Activated T-cell treated with anti-CD3 and anti-CD28 coated beads for 1 hour (primary cell): ENCODE results near the gene SAV1.
"Not testable (repeated sequence)": the region's sequence is repeated elsewhere in the genome, so short reads cannot be mapped to it uniquely, and the experiment has no call there.

Experiments used
- DNase-seq: peaks from one replicate; pipeline ENCODE4 v3.0.0-alpha.2; 2020; ENCODE audit warnings: low read depth

Gene SAV1

GRCh38 chr14:50667996-50668825 is at the start of gene SAV1:
SAV1 (minus strand) TSS chr14:50668306; CDS start chr14:50667967, 339 bp downstream.
- DNase-seq, result peak; percentile 27

DNA sequence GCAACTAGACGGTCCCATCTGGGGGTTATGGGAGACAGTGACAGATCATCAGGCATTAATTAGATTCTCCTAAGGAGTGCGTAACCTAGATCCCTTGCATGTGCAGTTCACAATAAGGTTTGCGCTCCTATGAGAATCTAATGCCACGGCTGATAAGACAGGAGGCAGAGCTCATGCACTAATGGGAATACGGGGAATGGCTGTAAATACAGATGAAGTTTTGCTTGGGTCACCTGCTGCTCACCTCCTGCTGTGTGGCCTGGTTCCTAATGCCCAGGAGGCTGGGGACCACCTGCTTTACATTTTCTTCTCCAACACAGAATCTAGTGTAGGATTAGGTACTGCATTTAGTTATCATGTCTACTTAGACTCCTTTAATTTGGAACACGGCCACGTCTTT is 49.7 kb upstream of the SAV1 start:
- DNase-seq, result no peak

DNA sequence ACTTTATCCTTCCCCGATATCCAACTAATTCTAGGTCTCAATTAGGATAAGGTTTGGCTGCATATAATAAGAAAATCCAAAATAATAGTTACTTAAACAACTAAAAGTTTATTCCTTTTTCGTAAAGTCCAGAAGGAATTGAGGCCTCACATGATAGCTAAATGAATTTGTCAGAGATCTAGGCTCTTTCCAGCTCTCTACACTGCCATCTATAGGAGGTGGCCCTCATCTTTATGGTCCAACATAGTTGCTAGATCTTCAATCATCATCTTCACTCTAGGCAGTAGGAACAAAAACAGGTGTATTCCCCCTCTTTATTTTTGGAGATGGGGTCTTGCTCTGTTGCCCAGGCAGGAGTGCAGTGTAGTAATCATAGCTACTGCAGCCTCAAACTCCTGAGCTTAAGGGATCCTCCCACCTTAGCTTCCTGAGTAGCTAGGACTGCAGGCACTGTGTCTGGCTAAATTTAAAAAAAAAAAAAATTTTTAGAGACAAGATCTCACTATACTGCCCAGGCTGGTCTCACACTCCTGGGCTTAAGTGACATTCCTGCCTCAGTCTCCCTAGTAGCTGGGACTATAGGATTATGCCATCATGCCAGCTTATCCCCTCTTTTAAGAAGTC is 46.5 kb upstream of the SAV1 start:
- no peak for DNase-seq

DNA sequence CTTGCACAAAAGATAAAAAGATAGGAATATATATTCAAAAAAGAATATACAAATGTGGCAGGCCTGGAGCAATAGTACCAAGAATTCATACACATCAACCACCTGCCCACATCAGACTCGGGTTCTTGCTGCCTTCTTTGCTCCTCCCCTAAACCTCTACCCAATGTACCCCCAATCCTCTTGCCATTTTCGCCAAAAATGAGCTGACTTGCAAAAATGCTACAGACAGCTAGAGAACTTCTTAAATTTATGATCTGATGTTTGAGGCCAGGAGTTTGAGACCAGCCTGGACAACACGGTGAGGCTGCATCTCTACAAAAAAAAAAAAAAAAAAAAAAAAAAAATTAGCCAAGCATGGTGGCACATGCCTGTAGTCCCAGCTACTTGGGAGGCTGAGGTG is 42.9 kb upstream of the SAV1 start:
- no peak for DNase-seq

- DNase-seq, result no peak
Measured at GRCh38 chr14:50705026-50705593, 37.0 kb upstream of the SAV1 start.

- no peak for DNase-seq
Measured at GRCh38 chr14:50704454-50705010, 36.4 kb upstream of the SAV1 start.

DNA sequence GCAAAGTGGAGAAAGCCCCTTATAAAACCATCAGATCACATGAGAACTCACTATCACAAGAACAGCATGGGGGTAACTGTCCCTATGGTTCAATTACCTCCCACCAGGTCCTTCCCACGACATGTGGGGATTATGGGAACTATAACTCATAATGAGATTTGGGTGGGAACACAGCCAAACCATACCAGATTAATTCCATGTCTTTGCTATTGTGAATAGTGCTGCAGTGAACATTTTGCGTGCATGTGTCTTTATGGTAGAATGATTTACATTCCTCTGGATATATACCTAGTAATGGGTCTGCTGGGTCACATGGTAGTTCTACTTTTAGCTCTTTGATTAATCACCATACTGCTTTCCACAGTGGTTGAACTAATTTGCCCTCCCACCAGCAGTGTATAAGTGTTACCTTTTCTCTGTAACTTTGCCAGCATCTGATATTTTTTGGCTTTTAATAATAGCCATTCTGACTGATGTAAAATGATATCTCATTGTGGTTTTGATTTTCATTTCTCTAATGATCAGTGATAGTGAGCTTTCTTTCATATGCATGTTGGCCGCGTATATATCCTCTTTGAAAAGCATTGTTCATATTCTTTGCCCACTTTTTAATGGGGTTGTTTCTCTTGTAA is 29.7 kb upstream of the SAV1 start:
- no peak for DNase-seq

DNA sequence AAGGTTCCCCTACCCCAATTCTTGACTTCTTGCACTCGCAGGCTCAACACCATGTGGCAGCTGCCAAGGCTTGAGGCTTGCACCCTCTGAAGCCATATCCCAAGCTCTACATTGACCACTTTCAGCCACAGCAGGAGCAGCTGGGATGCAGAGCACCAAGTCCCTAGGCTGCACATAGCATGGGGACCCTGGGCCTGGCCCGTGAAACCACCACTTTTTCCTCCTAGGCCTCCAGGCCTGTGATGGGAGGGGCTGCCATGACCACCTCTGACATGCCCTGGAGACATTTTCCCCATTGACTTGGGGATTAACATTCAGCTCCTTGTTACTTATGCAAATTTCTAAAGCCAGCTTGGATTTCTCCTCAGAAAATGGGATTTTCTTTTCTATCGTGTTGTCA is 26.2 kb upstream of the SAV1 start:
- DNase-seq, result not testable (repeated sequence)

DNA sequence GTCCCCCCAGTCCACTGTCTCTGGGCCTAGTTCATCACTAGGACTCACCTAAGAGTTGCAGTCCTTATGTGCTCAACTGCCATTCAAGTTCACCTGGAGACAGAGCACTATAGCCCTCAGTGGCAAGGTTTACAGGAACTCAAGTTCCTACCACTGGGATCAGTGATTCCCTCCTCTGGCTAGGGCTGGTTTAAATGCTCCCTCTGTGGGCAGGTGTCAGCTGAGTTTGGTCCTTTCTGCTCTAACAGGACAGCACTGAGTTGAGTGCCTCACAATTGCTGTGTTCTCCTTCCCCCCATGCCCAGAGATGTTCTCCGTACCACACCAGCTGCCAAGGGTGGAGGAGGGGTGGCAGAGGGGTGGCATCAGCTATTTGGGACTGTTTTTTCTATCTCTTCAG is 20.8 kb upstream of the SAV1 start:
- DNase-seq, result no peak

DNA sequence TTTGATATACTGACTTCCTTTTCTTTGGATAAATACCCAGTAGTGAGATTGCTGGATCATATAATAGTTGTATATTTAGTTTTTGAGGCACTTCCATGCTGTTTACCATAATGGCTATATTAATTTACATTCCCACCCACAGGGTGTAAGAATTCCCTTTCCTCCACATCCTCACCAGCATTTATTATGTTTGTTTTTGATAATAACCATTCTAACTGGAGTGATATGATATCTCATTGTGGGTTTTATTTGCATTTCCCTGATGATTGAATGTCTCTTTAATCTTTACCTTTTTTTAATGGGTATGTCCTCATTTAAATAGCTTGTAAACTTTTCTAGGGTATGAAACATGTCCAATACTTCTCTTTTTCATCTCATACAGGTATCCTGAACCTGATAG is 11.6 kb upstream of the SAV1 start:
- no peak for DNase-seq

DNA sequence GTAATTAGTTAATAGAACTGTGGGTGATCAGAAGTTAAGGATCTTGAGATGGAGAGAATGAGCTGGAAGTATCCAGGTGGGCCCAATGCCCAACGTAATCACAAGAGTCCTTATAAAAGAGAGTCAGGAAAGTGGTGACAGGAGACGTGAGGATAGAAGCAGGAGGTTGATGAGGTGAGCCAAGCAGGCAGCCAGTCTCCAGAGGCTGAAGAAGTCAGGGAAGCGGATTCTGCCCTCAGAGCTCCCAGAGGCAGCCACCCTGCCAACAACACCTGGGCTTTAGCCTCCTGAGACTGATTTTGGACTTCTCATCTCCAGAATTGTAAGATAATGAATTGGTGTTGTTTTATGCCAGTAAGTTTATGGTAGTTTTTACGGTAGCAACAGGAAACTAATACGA is 10.1 kb upstream of the SAV1 start:
- no peak for DNase-seq

DNA sequence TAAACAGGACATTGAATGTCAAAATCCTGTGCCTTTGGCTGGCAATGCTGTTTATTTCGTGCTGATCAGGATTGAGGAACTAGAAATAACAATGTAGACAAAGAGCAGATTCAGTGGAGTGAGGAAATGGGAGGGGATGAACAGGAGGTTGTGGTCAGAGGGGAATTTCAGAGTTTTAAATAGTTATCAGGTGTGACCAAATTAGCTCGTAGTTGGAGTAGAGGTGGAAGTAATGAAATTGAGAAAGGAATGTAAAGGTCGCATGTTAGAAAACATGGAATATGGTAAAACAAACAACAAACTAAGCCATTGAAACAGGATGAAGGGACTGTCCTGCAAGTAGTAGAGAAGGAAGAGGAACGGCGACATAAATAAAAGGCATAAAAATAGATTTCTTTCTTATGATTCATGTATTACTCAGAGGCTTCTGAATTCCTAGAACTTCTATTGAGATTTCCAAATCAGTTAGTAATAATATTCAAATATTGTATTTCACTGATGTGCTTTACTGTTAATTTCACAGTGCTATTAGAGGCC is 9.5 kb upstream of the SAV1 start:
- DNase-seq, result no peak

DNA sequence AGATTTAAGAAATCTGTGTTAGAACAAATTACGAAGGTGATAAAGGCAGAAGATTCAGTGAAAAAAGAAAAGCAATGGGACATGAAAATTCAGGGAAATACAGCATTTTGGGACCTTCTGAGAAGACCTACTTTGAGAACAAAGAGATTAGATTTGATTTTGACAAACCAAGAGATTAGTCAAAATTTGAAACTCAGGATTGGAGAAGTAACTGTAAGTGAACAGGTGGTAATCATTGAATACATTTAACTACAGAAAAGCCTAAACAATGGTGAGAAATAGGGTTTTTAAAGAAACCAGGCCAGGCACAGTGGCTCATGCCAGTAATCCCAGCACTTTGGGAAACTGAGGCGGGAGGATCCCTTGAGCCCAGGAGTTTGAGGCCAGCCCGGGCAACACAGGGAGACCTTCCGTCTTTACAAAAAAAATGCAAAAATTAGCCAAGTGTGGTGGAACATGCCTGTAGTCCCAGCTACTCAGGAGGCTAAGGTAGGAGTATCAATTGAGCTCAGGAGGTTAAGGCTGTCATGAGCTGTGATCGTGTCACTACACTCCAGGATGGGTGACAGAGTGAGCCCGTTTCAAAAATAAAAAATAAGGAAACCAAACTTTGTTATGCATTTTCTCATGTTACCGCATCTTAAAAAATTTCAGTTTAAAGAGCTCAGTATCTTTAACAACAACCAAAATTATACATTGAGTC is 8.9 kb upstream of the SAV1 start:
- DNase-seq, result no peak

DNA sequence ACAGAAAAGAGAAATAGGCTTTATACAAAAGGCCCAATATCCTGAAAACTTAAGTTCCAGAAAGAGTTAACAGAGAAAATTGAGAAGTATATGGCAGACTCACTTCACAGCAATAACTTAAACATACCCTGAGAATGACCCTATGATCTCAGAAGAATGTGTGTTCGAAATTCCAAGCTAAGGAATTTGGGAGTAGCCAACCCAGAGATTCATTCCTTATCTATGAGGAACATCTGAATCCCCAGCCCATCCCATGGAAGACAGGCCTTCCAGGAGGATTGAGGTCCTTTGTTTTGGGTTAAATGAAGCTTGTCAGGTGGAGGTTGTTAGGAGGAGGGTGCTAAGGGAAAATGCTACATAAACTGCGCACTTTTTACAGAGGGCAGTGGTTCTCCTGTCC is 7.5 kb upstream of the SAV1 start:
- DNase-seq, result no peak

GRCh38 chr14:50670866-50671256 is 2.8 kb upstream of the SAV1 start:
- no peak for DNase-seq

DNA sequence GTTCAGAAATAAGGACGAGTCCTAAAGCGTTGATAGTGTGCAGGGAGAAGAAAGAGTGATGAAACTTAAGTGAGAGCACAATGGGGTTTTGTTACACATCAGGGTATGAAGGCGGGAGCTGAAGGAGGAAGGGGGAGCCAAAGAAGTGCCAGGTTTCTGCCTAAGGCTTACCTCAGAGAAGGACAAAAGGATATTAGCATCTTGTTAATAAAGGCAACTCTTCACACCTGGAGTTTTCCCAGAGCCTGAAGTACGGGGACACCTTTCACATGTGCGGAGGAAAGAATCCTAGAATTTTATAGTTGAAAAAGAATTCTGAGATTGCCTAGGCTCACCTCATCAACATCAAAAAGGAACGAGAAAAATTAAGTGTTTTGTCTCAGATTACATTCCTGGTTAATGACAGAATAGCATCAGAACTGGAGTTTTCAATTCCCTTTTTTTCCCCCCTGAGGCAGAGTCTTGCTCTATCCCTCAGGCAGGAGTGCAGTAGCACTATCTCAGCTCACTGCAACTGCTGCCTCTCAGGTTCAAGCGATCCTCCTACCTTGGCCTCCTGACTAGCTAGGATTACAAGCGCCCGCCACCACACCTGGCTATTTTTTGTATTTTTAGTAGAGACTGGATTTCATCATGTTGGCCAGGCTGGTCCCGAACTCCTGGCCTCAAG is 2.2 kb upstream of the SAV1 start:
- DNase-seq, result no peak

GRCh38 chr14:50669441-50669986 is 1.4 kb upstream of the SAV1 start:
- no peak for DNase-seq

DNA sequence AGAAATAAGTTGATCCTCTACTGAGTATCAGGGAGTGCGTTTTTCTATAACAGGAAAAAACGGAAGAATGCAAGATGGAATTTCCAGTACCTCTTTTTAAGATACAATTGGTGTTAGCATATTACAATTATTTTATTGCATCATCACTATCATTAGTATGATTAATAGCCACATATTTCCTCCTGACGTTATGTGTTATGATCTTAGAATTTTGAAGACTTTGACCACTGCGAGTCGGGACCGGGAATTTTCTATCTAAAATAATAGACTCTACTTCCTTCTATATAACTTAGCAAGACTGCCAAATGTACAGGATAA is 679 bp upstream of the SAV1 start:
- no peak for DNase-seq

- DNase-seq, result peak; percentile 19
Measured at GRCh38 chr14:50667684-50667995, 466 bp downstream of the SAV1 start.

GRCh38 chr14:50666772-50667683 is 1.1 kb downstream of the SAV1 start:
- peak; percentile 13 for DNase-seq
